Upper lobe of left lung (tissue), 4 donors: ENCODE measurements around the gene LGALS3.

ENCODE experiments used
- EP300 ChIP-seq, 4 donors: sonication (generic); formaldehyde crosslinking; IDR thresholded peaks; one replicate each; pipeline ENCODE4 v1.5.1; 2017; ENCODE audit warnings: antibody characterized with exemption in 4 of 4, control low read depth in 2 of 4
- POLR2A ChIP-seq, 4 donors: fragments of 450-650 bp; IDR thresholded peaks; one replicate each; pipeline ENCODE4 v1.5.1; 2016 to 2017; ENCODE audit warnings: antibody characterized with exemption in 4 of 4, mild to moderate bottlenecking in 2 of 4
- POLR2AphosphoS5 ChIP-seq, 2 donors: sonication (generic); formaldehyde crosslinking; IDR thresholded peaks; one replicate each; pipeline ENCODE4 v1.5.1; 2017; ENCODE audit warnings: antibody characterized with exemption in 2 of 2
- TF ChIP-seq, protein P1 (sequence below), 6 experiments: fragments of 450-650 bp in 4 of 6; fragments of 200-600 bp in 2 of 6; sonication (generic) in 2 of 6; IDR thresholded peaks; one replicate each; pipeline ENCODE4 v1.5.1; 2016 to 2019; ENCODE audit warnings: antibody characterized with exemption in 6 of 6

DNA sequence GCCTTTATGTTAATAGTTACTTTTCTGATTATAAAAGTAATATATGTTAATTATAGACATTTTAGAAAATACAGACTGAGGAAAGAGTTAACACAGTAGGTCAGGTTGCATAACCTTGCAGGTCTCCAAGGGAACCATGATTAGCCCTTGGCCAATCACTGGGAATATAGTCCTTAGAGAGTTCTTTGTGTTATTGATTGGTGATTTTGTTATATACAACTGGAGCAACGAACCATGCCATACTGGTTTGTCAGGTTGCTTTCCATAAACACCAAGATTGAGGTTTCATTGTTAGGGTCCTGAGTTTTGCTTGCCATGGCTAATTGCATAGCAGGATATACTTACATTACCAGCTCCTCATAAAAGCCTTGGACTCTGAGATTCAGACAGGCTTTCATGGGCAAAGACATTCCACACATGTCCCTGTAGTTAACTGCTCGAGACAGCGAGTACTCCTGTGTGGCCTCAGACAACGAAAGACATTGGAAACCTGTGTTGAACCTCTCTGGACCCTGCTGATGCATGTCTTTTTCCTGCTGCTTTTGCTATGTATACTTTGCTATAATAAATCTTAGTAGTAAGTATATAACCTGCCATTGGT, 43.9 kb upstream of the LGALS3 start:
- TF ChIP-seq EP300 (IDR thresholded peaks at IDR 0.05) (no peak), POLR2A (IDR thresholded peaks at IDR 0.05) (no peak), POLR2AphosphoS5 (IDR thresholded peaks at IDR 0.05) (no peak)
- TF ChIP-seq, protein P1, sequence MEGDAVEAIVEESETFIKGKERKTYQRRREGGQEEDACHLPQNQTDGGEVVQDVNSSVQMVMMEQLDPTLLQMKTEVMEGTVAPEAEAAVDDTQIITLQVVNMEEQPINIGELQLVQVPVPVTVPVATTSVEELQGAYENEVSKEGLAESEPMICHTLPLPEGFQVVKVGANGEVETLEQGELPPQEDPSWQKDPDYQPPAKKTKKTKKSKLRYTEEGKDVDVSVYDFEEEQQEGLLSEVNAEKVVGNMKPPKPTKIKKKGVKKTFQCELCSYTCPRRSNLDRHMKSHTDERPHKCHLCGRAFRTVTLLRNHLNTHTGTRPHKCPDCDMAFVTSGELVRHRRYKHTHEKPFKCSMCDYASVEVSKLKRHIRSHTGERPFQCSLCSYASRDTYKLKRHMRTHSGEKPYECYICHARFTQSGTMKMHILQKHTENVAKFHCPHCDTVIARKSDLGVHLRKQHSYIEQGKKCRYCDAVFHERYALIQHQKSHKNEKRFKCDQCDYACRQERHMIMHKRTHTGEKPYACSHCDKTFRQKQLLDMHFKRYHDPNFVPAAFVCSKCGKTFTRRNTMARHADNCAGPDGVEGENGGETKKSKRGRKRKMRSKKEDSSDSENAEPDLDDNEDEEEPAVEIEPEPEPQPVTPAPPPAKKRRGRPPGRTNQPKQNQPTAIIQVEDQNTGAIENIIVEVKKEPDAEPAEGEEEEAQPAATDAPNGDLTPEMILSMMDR (IDR thresholded peaks at IDR 0.05) = no peak
